A172 (cell line): ENCODE measurements around the gene FNDC11. TPM values are rescaled to one million over a fixed set of nuclear protein-coding genes. Genes with fewer than 3 reads are reported as not detected.
"Not testable (repeated sequence)": the region's sequence is repeated elsewhere in the genome, so short reads cannot be mapped to it uniquely, and the experiment has no call there.

Experiments used
- DNase-seq: peaks from one replicate; pipeline ENCODE4 v3.0.0-alpha.2; 2015; ENCODE audit warnings: low spot score
- total RNA-seq: library from RNA; depleted of rRNA; stranded (reverse); fragments of >200 nt; shearing (Covaris generic); gene quantifications from 2 replicates; pipeline ENCODE4 v1.2.3, GENCODE V29; 2014; rRNA removed

FNDC11 gene
- total RNA-seq: 1.8 and 2.9 TPM in 2 replicates

- no peak for DNase-seq
Observed at GRCh38 chr20:63553933-63554290, at the start of gene FNDC11. Gene FNDC11 (plus strand): TSS chr20:63554159. CDS start chr20:63555664, 1,505 bp downstream.

GRCh38 chr20:63504642-63505041, 49.3 kb upstream of the FNDC11 start:
- no peak for DNase-seq

- DNase-seq: no peak
Observed at GRCh38 chr20:63505281-63505680, 48.7 kb upstream of the FNDC11 start.

- DNase-seq: no peak
Observed at GRCh38 chr20:63505723-63506122, 48.2 kb upstream of the FNDC11 start.

GRCh38 chr20:63507083-63507743, 46.7 kb upstream of the FNDC11 start:
- no peak for DNase-seq

- DNase-seq: no peak
Observed at GRCh38 chr20:63508072-63508768, 45.7 kb upstream of the FNDC11 start.

GRCh38 chr20:63509088-63509564, 44.8 kb upstream of the FNDC11 start:
- DNase-seq: no peak

- DNase-seq: no peak
Observed at GRCh38 chr20:63513207-63513606, 40.8 kb upstream of the FNDC11 start.

GRCh38 chr20:63514520-63514919, 39.4 kb upstream of the FNDC11 start:
- DNase-seq: not testable (repeated sequence)

- no peak for DNase-seq
Observed at GRCh38 chr20:63517376-63518309, 36.3 kb upstream of the FNDC11 start.

- no peak for DNase-seq
Observed at GRCh38 chr20:63518351-63518861, 35.6 kb upstream of the FNDC11 start.

- no peak for DNase-seq
Observed at GRCh38 chr20:63518946-63519667, 34.9 kb upstream of the FNDC11 start.

GRCh38 chr20:63519668-63520503, 34.1 kb upstream of the FNDC11 start:
- DNase-seq: peak; percentile 55

GRCh38 chr20:63520504-63520933, 33.4 kb upstream of the FNDC11 start, which contains the start of gene PPDPF:
Gene PPDPF (plus strand): TSS chr20:63520765. CDS start chr20:63521309, 544 bp downstream.
- peak; percentile 55 for DNase-seq

GRCh38 chr20:63520934-63521601, 32.9 kb upstream of the FNDC11 start:
- peak; percentile 40 for DNase-seq

- no peak for DNase-seq
Observed at GRCh38 chr20:63521602-63522001, 32.4 kb upstream of the FNDC11 start.

- DNase-seq: no peak
Observed at GRCh38 chr20:63522091-63522868, 31.7 kb upstream of the FNDC11 start.

- no peak for DNase-seq
Observed at GRCh38 chr20:63522981-63523611, 30.9 kb upstream of the FNDC11 start.
